Osteocyte (in vitro differentiated cells): ENCODE measurements around the gene SLC4A1. TPM values are rescaled to one million over a fixed set of nuclear protein-coding genes. Genes with fewer than 3 reads are reported as not detected.

ENCODE experiments used
- DNase-seq: peaks from one replicate; pipeline ENCODE4 v3.0.0; 2021; ENCODE audit warnings: mixed read lengths; ENCODE audit not compliant: unreplicated experiment; ENCODE audit errors: extremely low spot score
- H3K27ac Mint-ChIP-seq: one replicate; pipeline ENCODE4 v1.8.0; 2021; ENCODE audit warnings: mild to moderate bottlenecking, mixed read lengths; ENCODE audit not compliant: unreplicated experiment
- H3K27me3 Mint-ChIP-seq: one replicate; pipeline ENCODE4 v1.8.0; 2021; ENCODE audit warnings: mixed read lengths; ENCODE audit not compliant: unreplicated experiment
- H3K36me3 Mint-ChIP-seq: one replicate; pipeline ENCODE4 v1.8.0; 2021; ENCODE audit warnings: mixed read lengths; ENCODE audit not compliant: unreplicated experiment
- H3K4me1 Mint-ChIP-seq: one replicate; pipeline ENCODE4 v1.8.0; 2021; ENCODE audit warnings: mixed read lengths; ENCODE audit not compliant: unreplicated experiment
- H3K4me3 Mint-ChIP-seq: one replicate; pipeline ENCODE4 v1.8.0; 2021; ENCODE audit warnings: mild to moderate bottlenecking, moderate library complexity, mixed read lengths; ENCODE audit not compliant: unreplicated experiment
- H3K9me3 Mint-ChIP-seq: one replicate; pipeline ENCODE4 v1.8.0; 2021; ENCODE audit warnings: mixed read lengths; ENCODE audit not compliant: unreplicated experiment
- total RNA-seq: library from RNA; stranded (reverse); gene quantifications from 2 replicates; pipeline ENCODE4 v1.2.1, GENCODE V29; 2021
- TF ChIP-seq, protein P1 (sequence below): fragments of 200-600 bp; sonication (generic); IDR thresholded peaks from 2 replicates; pipeline ENCODE4 v1.5.0; 2021; ENCODE audit warnings: antibody characterized with exemption, mild to moderate bottlenecking, moderate library complexity

Gene SLC4A1
- total RNA-seq, 1 donor from 2014 or later = not detected

DNA sequence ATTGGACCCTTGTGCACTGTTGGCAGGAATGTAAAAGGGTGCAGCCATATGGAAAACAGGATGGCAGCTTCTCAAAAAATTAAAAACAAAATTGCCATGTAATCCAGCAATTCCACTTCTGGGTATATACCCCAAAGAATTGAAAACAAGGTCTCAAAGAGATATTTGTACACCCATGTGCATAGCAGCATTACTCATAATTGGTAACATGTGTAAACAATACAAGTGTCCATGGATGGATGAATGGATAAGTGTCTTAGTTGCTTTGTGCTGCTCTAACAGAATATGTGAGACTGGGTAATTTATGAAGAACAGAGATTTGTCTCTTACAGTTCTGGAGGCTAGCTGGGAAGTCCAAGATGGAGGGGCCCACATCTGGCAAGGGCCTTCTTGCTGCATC is 36.7 kb upstream of the SLC4A1 start:
- DNase-seq = no peak
- Mint-ChIP-seq H3K4me3 (no peak overlapping the region), H3K27ac (no peak overlapping the region), H3K27me3 (peaks cover 48% of the 10 kb centered on the region), H3K36me3 (no peaks in the 10 kb centered on the region), H3K9me3 (no peaks in the 10 kb centered on the region), H3K4me1 (peaks cover 5% of the 10 kb centered on the region)
- TF ChIP-seq, protein P1, sequence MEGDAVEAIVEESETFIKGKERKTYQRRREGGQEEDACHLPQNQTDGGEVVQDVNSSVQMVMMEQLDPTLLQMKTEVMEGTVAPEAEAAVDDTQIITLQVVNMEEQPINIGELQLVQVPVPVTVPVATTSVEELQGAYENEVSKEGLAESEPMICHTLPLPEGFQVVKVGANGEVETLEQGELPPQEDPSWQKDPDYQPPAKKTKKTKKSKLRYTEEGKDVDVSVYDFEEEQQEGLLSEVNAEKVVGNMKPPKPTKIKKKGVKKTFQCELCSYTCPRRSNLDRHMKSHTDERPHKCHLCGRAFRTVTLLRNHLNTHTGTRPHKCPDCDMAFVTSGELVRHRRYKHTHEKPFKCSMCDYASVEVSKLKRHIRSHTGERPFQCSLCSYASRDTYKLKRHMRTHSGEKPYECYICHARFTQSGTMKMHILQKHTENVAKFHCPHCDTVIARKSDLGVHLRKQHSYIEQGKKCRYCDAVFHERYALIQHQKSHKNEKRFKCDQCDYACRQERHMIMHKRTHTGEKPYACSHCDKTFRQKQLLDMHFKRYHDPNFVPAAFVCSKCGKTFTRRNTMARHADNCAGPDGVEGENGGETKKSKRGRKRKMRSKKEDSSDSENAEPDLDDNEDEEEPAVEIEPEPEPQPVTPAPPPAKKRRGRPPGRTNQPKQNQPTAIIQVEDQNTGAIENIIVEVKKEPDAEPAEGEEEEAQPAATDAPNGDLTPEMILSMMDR = no peak

DNA sequence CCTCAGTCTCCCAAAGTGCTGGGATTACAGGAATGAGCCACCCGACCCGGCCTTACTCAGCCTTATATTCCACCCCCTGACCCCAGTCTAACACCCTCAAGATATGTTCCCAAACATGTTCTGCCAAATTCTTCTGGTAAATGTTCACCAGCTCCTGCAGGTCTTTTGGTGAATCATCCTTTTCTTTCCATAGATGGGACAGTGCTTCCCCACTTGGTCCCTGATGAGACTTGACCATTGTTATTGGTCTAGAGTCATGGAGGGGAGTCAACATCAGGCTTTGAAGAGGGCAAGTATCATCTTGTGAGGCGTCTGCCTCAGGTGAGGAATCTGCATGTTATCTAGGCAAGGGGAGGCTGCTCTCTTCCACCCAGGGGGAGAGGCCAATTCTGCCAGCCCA is 30.0 kb upstream of the SLC4A1 start:
- DNase-seq = no peak
- Mint-ChIP-seq H3K36me3 (no peaks in the 10 kb centered on the region), H3K4me1 (no peaks in the 10 kb centered on the region), H3K27me3 (peaks cover 43% of the 10 kb centered on the region), H3K9me3 (no peaks in the 10 kb centered on the region), H3K4me3 (no peak overlapping the region), H3K27ac (no peak overlapping the region)
- TF ChIP-seq, protein P1 = no peak

GRCh38 chr17:44293509-44294226 is 25.7 kb upstream of the SLC4A1 start:
- TF ChIP-seq, protein P1 = no peak
- no peaks in the 10 kb centered on the region for H3K4me1 Mint-ChIP-seq
- H3K9me3 Mint-ChIP-seq = no peaks in the 10 kb centered on the region
- H3K36me3 Mint-ChIP-seq = no peaks in the 10 kb centered on the region
- no peak overlapping the region for H3K4me3 Mint-ChIP-seq
- no peak overlapping the region for H3K27ac Mint-ChIP-seq
- peaks cover 41% of the 10 kb centered on the region for H3K27me3 Mint-ChIP-seq
- DNase-seq = no peak

- Mint-ChIP-seq H3K4me3 (no peak overlapping the region), H3K27ac (no peak overlapping the region), H3K27me3 (peaks cover 34% of the 10 kb centered on the region), H3K36me3 (no peaks in the 10 kb centered on the region), H3K4me1 (no peaks in the 10 kb centered on the region), H3K9me3 (no peaks in the 10 kb centered on the region)
- DNase-seq = no peak
- TF ChIP-seq, protein P1 = no peak
Observed at GRCh38 chr17:44287651-44288050, 19.7 kb upstream of the SLC4A1 start.

DNA sequence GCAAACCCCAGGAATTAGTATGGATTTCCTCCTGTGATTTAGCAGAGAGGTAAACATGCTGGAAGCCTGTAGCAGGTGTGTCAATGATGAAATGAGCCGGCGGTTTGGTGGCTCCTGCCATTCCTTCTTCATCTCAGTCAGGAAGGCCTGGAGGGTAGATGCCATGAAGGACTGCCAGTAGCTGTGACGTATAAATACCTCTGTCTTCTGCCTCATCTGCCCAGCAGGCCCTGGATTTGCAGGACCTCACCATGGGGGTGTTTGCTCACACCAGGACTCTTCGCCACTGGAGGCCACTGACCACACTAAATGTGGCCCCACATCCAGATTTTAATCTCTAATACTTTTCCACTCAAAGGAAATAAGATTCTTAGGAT is 16.1 kb upstream of the SLC4A1 start:
- Mint-ChIP-seq H3K36me3 (no peaks in the 10 kb centered on the region), H3K27ac (no peak overlapping the region), H3K9me3 (no peaks in the 10 kb centered on the region), H3K27me3 (peaks cover 16% of the 10 kb centered on the region), H3K4me3 (no peak overlapping the region), H3K4me1 (peaks cover 11% of the 10 kb centered on the region)
- TF ChIP-seq, protein P1 = no peak
- no peak for DNase-seq
